ENCODE results near the gene MRPS25. TPM values are rescaled to one million over a fixed set of nuclear protein-coding genes. Genes with fewer than 3 reads are reported as not detected.

The MRPS25 gene
- total and polyA plus RNA-seq, 9 of the 15 experiments (the other 6 are each of a cell fraction or from before 2014, with no cell fraction given), result 34.3 to 129 (median 78.2) TPM

- TF ChIP-seq C11orf30 (IDR thresholded peaks at IDR 0.05; ENCODE audit: low read depth) (peak; percentile 15; the same call in 1 of the 2 replicates), WHSC1 (IDR thresholded peaks at IDR 0.05; ENCODE audit: low read length) (no peak), E2F3 (CRISPR knock-in tag; IDR thresholded peaks at IDR 0.05) (peak; percentile 86), MYNN (IDR thresholded peaks at IDR 0.05) (no peak), MYNN (CRISPR knock-in tag; IDR thresholded peaks at IDR 0.05) (no peak), NCOA4 (IDR thresholded peaks at IDR 0.05; ENCODE audit: partially characterized antibody) (no peak), TAF7 (tag; IDR thresholded peaks at IDR 0.05) (peak; percentile 82), ZHX1 (conservative IDR thresholded peaks at IDR 0.05; ENCODE audit: low read length) (no peak), PBX2 (CRISPR knock-in tag; IDR thresholded peaks at IDR 0.05; ENCODE audit: low read depth) (no peak), PBX2 (tag; conservative IDR thresholded peaks at IDR 0.05; ENCODE audit: low read depth) (no peak), MTA1 (IDR thresholded peaks at IDR 0.05; ENCODE audit: borderline replicate concordance) (no peak), FOXK1 (CRISPR knock-in tag; IDR thresholded peaks at IDR 0.05; ENCODE audit: borderline replicate concordance) (no peak), MYBL2 (IDR thresholded peaks at IDR 0.05; ENCODE audit: low read depth) (no peak), MYBL2 (CRISPR knock-in tag; IDR thresholded peaks at IDR 0.05; ENCODE audit: borderline replicate concordance) (no peak), POLR2AphosphoS2 (IDR thresholded peaks at IDR 0.05; ENCODE audit: low read length) (peak; percentile 69; the same call in 1 of the 2 replicates), CREBBP (IDR thresholded peaks at IDR 0.05; ENCODE audit: low read depth, low read length) (no peak), CREB3L1 (IDR thresholded peaks at IDR 0.05; ENCODE audit: borderline replicate concordance, low read depth) (peak; percentile 78; the same call in 1 of the 2 replicates), NRF1 (conservative IDR thresholded peaks at IDR 0.05 in 1 of 2, IDR thresholded peaks at IDR 0.05 in 1 of 2) (peak; percentile 98), RBFOX2 (IDR thresholded peaks at IDR 0.05; ENCODE audit: low read depth, low read length) (peak; percentile 99), NFE2 (IDR thresholded peaks at IDR 0.05; ENCODE audit: low read depth) (no peak), ZBTB9 (CRISPR knock-in tag; IDR thresholded peaks at IDR 0.05) (0 out of 2 replicates have a peak, but pooled peaks have one; percentile 43)
Measured at GRCh38 chr3:15064835-15065549, at the start of gene MRPS25 (continued).

All from K562 (cell line).